NCI-H82 (cell line): ENCODE data around the gene ADCK1.
"Not testable (repeated sequence)": the region's sequence is repeated elsewhere in the genome, so short reads cannot be mapped to it uniquely, and the experiment has no call there.

Experiments used
- DNase-seq: peaks from one replicate; lab custom pipeline; 2025; lab: John Stamatoyannopoulos, UW

Gene ADCK1

DNA sequence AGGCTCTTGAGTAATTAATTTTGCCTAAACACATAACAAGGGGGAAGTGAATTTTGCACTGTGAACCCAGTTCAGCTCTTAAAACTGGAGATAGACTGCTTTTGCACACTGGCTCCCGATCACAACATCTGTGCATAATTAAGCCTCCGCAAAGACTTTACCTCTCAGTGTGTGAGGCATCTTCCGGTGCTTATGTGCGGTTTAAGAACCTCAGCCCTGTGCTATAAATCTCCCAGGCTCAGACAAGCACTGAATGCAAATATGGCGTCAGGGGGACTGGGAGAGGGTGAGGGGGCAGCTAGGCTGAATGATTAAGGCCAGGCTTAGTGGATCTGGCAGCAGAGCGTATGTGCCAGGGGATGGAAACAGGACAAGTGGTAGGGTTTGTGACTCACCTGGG, 103.3 kb downstream of the ADCK1 start:
- DNase-seq: peak; percentile 93

GRCh38 chr14:77903937-77904617, 104.2 kb downstream of the ADCK1 start:
- DNase-seq: no peak

DNA sequence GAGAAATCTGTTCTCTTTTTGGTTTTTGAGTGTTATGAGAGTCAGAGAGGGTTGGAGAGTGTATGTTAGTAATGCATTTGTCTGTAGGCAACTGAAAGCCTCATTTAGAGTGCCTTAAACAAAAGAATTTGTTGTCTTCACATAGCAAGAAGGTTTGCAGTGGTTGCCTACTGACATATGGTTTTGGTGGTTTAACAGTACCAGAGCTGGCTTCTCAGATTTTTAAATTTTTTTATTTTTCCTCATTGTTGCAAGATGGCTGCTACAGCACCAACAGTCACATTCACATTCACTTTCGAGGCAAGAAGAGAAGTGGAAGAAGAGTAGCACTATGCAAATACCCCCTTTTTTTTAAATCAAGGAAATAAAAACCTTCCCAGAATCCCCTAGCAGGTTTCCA, 106.5 kb downstream of the ADCK1 start:
- DNase-seq: no peak

DNA sequence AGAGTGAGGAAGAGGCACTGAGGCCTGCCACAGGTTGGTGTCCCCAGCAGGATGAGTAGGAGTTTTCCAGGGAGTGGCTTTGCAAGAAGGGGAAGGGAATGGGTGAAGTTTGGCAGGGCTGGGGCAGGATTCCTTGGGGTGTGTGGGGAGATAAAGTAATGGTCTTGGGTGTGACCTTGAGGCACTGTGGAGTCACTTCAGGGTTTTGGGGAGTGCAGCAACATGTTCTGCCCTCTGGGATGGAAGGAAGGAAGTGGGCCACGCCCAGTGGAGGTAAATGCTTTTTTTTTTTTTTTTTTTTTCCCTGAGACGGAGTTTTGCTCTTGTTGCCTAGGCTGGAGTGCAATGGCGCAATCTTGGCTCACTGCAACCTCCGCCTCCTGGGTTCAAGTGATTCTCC, 108.9 kb downstream of the ADCK1 start:
- DNase-seq: no peak

- DNase-seq: no peak
These were observed 110.0 kb downstream of the ADCK1 start for GRCh38 chr14:77909911-77910310.

GRCh38 chr14:77910506-77910905, 110.6 kb downstream of the ADCK1 start:
- DNase-seq: no peak

GRCh38 chr14:77911356-77911755, 111.4 kb downstream of the ADCK1 start:
- DNase-seq: no peak

DNA sequence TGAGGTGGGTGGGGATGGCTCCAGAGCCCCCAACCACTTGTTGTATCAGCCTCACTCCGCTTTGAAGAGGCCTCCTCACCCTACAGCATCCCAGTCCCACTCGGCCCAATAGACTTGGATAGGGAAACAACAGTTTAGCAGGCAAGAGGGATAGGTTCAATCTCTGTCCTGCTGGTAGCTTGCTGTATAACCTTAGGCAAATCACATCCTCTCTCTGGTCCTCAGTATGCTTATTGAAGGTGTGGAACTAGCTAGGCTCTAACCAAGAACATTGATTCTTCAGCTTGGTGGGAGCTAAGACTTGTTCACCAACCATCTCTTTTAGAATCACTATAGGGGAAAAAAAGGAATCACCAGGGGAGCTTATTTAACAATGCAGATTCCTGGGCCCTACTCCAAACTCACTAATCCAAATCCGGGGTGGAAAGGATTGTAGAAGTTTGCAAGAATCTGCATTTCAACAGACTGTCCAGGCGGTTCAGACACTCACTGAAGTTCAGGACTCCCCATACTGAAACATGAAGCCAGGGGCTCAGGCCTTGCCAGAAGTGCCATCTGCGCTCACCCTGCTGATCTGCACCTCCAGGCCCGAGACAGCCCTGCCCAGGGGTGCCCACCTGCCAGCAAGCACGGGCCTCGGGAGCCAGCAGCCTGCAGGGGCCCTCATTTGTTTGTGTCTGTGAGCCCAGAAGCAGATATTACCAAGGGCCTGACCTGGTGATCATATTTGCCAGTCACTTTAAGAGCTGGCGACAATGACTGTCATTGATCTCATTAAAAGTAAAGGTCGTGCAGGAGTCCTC, 113.0 kb downstream of the ADCK1 start:
- DNase-seq: peak; percentile 15

DNA sequence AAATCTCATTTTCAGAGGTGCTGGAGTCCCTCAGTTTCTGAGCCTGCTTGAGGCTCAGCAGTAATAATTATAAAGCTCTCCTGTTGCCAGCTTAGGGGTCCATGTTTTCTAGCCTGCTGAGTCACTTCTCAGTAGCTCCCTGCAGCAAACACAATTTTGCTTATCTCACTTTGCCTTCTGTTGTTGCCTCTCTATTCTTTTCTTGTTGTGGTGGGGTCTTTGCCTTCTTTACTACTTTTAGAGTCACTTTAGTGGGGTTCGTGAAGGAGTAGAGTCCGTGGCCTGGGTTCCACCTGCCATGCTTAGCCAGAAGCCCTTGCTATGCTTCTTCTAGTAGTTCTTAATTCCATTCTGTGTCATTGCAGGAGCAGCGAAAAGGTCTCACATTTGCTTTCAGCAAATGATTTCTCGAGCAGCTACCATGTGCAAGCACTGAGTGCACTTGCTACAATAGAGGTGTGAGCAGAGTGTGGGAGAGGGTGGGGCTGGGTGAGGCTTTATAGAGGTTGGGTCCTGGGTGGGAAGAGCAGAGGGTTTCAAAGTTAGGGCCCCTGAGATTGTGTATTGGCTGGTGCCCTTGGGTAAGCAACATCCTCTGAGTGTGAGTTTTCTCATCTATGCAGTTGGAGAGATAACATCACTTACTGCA, 114.3 kb downstream of the ADCK1 start:
- no peak for DNase-seq

- DNase-seq: not testable (repeated sequence)
These were observed 115.5 kb downstream of the ADCK1 start for GRCh38 chr14:77915390-77915789.

DNA sequence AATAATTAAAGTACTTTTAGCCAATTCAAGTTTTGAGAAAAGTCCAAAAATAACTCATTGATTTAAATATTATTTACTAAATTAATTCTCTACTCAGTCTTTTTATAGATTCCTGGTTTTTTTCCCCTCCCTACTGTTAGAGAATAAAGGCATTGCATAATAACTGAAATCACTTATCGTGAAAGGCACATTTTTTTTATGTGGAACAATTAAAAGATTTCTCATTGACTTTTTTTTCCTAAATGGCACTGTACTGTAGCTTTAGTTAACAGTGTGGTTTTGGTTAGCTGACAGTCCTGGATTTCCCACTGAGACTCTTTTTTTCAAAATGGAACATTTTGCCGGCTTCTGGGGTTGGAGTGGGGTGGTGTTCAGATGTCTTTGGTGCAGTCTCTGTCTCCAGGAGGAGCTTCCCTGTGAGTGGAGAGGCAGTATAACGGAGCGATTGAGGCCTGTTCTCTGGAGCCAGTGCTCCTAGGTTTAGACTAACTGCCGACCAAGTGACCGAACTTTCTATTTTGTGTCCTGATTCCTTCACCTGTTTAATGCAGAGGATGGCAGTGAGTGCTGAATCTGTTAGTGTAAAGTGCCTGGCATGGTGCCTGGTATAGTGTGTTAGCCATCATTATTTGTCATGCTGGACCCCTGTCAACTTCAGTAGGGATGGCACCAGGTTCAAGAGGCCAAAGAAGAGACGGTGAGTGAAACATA, 117.7 kb downstream of the ADCK1 start:
- DNase-seq: no peak

DNA sequence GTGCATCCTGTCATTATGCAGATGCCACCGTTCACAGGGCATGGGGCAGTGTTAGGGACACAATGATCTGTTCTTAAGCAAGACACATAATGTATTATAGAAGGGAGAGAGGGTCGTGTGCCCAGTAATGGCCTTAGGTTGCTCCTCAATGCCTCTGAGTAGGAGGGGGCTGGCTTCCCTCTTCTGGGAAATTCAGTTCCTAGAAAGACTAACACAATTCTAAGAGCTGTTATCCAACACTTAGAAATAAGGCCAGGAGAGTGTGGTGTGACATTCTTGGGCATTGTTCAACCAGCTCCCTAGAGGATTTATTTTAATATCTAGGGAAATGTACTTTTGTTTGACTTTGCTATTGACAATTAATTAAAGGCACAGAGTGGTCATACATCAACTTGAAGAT, 118.5 kb downstream of the ADCK1 start:
- no peak for DNase-seq

DNA sequence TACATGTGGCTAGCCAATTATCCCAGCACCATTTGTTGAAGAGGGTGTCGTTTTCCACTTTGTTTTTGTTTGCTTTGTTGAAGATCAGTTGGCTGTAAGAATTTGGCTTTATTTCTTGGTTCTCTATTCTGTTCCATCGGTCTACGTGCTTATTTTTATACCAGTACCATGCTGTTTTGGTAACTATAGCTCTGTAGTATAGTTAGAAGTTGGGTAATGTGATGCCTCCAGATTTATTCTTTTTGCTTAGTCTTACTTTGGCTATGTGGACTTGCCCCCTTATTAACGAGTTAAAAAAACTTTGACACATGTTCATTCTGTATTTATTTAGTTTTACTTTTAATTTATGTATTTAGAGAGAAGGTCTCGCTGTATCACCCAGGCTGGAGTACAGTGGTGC, 120.4 kb downstream of the ADCK1 start:
- DNase-seq: no peak

DNA sequence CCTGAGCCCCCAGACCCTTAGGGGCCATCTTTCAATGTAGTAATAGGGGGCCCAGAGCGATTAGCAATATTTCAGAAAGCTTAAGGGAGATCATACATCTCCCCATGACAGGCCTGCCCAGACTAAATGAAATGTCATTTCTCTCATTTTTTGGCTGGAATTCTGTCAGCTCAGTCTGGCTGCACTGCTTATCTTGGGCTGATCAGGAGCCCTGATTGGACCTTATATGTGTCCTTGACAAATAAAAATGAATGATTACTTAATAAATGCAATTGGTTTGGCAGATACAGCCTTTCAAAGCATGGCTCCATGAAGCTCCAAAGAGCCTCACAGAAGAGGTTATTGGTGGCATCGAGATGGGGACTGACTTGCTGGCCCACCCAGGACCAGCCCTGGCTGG, 121.9 kb downstream of the ADCK1 start:
- no peak for DNase-seq

GRCh38 chr14:77923131-77923936, 123.4 kb downstream of the ADCK1 start:
- peak; percentile 98 for DNase-seq

GRCh38 chr14:77924141-77924948, 124.4 kb downstream of the ADCK1 start:
- no peak for DNase-seq

- peak; percentile 96 for DNase-seq
These were observed 127.0 kb downstream of the ADCK1 start for GRCh38 chr14:77926942-77927341.

- no peak for DNase-seq
These were observed 131.5 kb downstream of the ADCK1 start for GRCh38 chr14:77931441-77931840.

- no peak for DNase-seq
These were observed 136.3 kb downstream of the ADCK1 start for GRCh38 chr14:77936138-77936639.

GRCh38 chr14:77947372-77947771, 147.5 kb downstream of the ADCK1 start:
- no peak for DNase-seq
